HG02870 (cell line): Measurements from ENCODE around the gene FAT2.
"Not testable (repeated sequence)": the region's sequence is repeated elsewhere in the genome, so short reads cannot be mapped to it uniquely, and the experiment has no call there.

Experiments used
- ATAC-seq: cut with Tn5 transposase; IDR thresholded peaks from one replicate; pipeline ENCODE4 v1.9.1; 2021; ENCODE audit warnings: mild to moderate bottlenecking, moderate library complexity; ENCODE audit not compliant: unreplicated experiment

FAT2 gene

GRCh38 chr5:151584057-151584937 is 6.8 kb downstream of the FAT2 start:
- no peak for ATAC-seq

GRCh38 chr5:151581812-151582583 is 9.1 kb downstream of the FAT2 start:
- ATAC-seq = no peak

- no peak for ATAC-seq
Observed at GRCh38 chr5:151581347-151581746, 9.8 kb downstream of the FAT2 start.

- ATAC-seq = no peak
Observed at GRCh38 chr5:151580858-151581257, 10.3 kb downstream of the FAT2 start.

- no peak for ATAC-seq
Observed at GRCh38 chr5:151580239-151580638, 10.9 kb downstream of the FAT2 start.

- ATAC-seq = not testable (repeated sequence)
Observed at GRCh38 chr5:151579146-151579545, 12.0 kb downstream of the FAT2 start.

GRCh38 chr5:151578326-151579025 is 12.7 kb downstream of the FAT2 start:
- no peak for ATAC-seq

GRCh38 chr5:151577566-151577965 is 13.6 kb downstream of the FAT2 start:
- no peak for ATAC-seq

- no peak for ATAC-seq
Observed at GRCh38 chr5:151574444-151574996, 16.6 kb downstream of the FAT2 start.

- ATAC-seq = no peak
Observed at GRCh38 chr5:151572657-151573368, 18.3 kb downstream of the FAT2 start.

GRCh38 chr5:151571270-151572173 is 19.6 kb downstream of the FAT2 start:
- no peak for ATAC-seq

GRCh38 chr5:151570512-151571269 is 20.4 kb downstream of the FAT2 start:
- no peak for ATAC-seq

- ATAC-seq = no peak
Observed at GRCh38 chr5:151570058-151570457, 21.1 kb downstream of the FAT2 start.

- peak; percentile 70 for ATAC-seq
Observed at GRCh38 chr5:151569132-151570046, 21.7 kb downstream of the FAT2 start.

- ATAC-seq = no peak
Observed at GRCh38 chr5:151568036-151568435, 23.1 kb downstream of the FAT2 start.

GRCh38 chr5:151565971-151566370 is 25.2 kb downstream of the FAT2 start:
- no peak for ATAC-seq

- no peak for ATAC-seq
Observed at GRCh38 chr5:151562019-151562707, 29.0 kb downstream of the FAT2 start.
